ENCODE data around the gene CLCN5. TPM values are rescaled to one million over a fixed set of nuclear protein-coding genes. Genes with fewer than 3 reads are reported as not detected.
A peak's percentile ranks its signal among the peaks of the same experiment; 100 is the strongest.

Gene CLCN5
- total and polyA plus RNA-seq, 2 experiments from 2014 or later = 1.8 to 2.9 TPM

DNA sequence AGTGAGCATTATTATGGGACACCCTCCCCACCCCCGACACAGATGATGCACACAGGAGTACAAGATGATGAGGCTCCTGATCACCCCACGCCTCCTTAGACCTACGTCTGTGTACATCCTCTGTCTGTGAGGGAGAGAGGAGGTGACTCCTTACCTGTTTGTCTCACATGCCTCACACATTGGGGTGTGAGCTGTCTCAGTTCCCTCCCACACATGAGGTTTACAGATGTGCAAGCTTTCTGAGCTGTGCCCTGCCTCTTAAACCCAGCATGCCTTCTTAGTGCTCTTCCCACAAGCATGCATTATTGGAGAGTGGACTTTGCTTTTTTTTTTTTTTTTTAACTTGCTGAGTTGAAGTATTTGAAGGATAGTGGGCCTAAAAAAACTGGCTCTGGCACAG is 76.7 kb downstream of the CLCN5 start:
- 20 to 74% methylated on average over 1 to 3 of the region's 3 CpGs for WGBS, 2 experiments (ENCODE audit: low coverage in 1 of 2, low lambda C conversion rate in 2 of 2, missing lambda C conversion rate in 2 of 2)
- no peaks in the 10 kb centered on the region for H3K9me2 ChIP-seq (ENCODE audit: insufficient read depth)
- H2AFZ ChIP-seq = no peak overlapping the region
- no peaks in the 10 kb centered on the region for H3K36me3 ChIP-seq (ENCODE audit: low read depth)
- H3K9me3 ChIP-seq (ENCODE audit: low read depth) = no peaks in the 10 kb centered on the region
- no peaks in the 10 kb centered on the region for H4K20me1 ChIP-seq (ENCODE audit: insufficient read depth)
- peak; percentile 15 for DNase-seq
- no peaks in the 10 kb centered on the region for H3K79me2 ChIP-seq (ENCODE audit: insufficient read depth)
- peaks cover 11% of the 10 kb centered on the region; the same call in 1 of the 2 replicates for H3K4me1 ChIP-seq (ENCODE audit: insufficient read depth)
- in situ Hi-C loops (cut with MboI) = no loop called here
- no peak for TF ChIP-seq EZH2 (IDR thresholded peaks at IDR 0.05; ENCODE audit: insufficient read depth, poor library complexity, severe bottlenecking)
- TF ChIP-seq EZH2phosphoT487 (IDR thresholded peaks at IDR 0.05; ENCODE audit: insufficient read depth, low read depth) = no peak
- no peak overlapping the region for H3K27ac ChIP-seq
- peaks cover 23% of the 10 kb centered on the region for H3F3A ChIP-seq (ENCODE audit: insufficient read depth)
- no peaks in the 10 kb centered on the region for H3K27me3 ChIP-seq (replicated peaks; ENCODE audit: insufficient read depth)
- H3K9ac ChIP-seq = no peak overlapping the region
- H3K4me2 ChIP-seq (ENCODE audit: unreplicated experiment) = no peak overlapping the region
- no peak overlapping the region for H3K4me3 ChIP-seq

DNA sequence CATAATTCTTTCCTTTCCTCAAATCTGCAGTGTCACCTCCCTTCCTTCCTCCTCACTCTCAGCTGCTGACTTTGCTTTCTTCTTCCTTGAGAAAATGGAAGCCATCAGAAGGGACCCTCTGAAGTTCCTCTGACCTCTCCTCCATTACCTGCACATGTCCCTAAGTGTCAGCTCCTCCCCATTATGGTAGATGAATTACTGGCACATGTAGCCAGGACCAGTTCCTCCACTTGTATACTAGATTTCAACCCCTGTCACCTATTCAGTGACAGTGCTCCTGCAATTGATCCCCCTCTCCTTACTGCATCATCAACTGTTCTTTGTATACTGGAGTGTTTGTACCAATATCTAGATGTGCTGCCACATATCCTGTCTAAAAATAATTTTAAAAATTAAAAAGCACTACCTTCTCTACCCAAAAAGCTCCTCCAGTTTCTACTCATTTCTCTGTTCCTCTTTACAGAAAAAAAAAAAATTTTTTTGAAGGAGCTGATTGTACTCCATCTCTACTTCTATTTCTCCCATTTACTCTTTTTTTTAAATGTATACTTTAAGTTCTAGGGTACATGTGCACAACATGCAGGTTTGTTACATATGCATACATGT is 78.6 kb downstream of the CLCN5 start:
- no peaks in the 10 kb centered on the region for H3K9me2 ChIP-seq (ENCODE audit: insufficient read depth)
- H3K9me3 ChIP-seq (ENCODE audit: low read depth) = no peaks in the 10 kb centered on the region
- no peak overlapping the region for H3K9ac ChIP-seq
- in situ Hi-C loops (cut with MboI) = no loop called here
- H3K4me3 ChIP-seq = no peak overlapping the region
- TF ChIP-seq EZH2 (IDR thresholded peaks at IDR 0.05; ENCODE audit: insufficient read depth, poor library complexity, severe bottlenecking) = no peak
- TF ChIP-seq EZH2phosphoT487 (IDR thresholded peaks at IDR 0.05; ENCODE audit: insufficient read depth, low read depth) = no peak
- H3K27ac ChIP-seq = no peak overlapping the region
- no peak for DNase-seq
- H3K79me2 ChIP-seq (ENCODE audit: insufficient read depth) = no peaks in the 10 kb centered on the region
- no peak overlapping the region for H2AFZ ChIP-seq
- H3F3A ChIP-seq (ENCODE audit: insufficient read depth) = peaks cover 5% of the 10 kb centered on the region
- H4K20me1 ChIP-seq (ENCODE audit: insufficient read depth) = no peaks in the 10 kb centered on the region
- H3K4me2 ChIP-seq (ENCODE audit: unreplicated experiment) = no peak overlapping the region
- H3K36me3 ChIP-seq (ENCODE audit: low read depth) = no peaks in the 10 kb centered on the region
- H3K27me3 ChIP-seq (replicated peaks; ENCODE audit: insufficient read depth) = no peaks in the 10 kb centered on the region
- 0 out of 2 replicates have a peak, but pooled peaks cover under 1% of the 10 kb centered on the region for H3K4me1 ChIP-seq (ENCODE audit: insufficient read depth)

DNA sequence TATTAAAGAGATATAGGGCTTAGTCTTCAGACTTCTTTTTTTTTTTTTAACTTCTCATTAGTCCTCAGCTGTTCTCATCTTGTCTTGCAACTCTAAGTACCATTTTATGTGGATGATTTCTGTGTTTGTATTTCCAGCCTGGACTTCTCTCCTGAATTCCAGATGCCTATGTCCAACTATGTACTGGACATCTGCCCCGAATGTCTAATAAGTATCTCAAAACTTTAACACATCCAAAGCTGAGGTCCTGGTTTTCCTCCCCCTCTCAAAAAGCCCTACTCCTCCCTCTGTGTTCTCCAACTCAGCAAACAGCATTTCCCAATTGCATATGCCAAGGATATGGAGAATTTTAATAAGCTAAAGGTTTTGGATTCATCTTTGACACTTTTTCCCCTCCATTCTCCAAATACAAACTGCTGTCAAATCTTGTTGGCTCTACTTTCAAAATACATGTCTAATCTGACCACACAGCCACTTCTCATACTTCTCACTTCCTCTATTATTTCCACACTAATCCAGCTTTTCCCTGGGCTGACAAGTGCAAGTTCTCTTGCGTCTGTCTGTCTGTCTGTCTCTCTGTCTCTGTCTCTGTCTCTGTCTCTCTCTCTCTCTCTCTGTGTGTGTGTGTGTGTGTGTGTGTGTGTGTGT is 79.8 kb downstream of the CLCN5 start:
- Histone ChIP-seq H3F3A (ENCODE audit: insufficient read depth) (no peaks in the 10 kb centered on the region), H3K9me3 (ENCODE audit: low read depth) (no peaks in the 10 kb centered on the region), H3K36me3 (ENCODE audit: low read depth) (no peaks in the 10 kb centered on the region), H3K79me2 (ENCODE audit: insufficient read depth) (no peaks in the 10 kb centered on the region), H3K9ac (no peak overlapping the region), H3K27me3 (replicated peaks; ENCODE audit: insufficient read depth) (no peaks in the 10 kb centered on the region), H3K4me3 (no peak overlapping the region), H3K9me2 (ENCODE audit: insufficient read depth) (no peaks in the 10 kb centered on the region), H2AFZ (no peak overlapping the region), H3K4me1 (ENCODE audit: insufficient read depth) (no peaks in the 10 kb centered on the region), H4K20me1 (ENCODE audit: insufficient read depth) (no peaks in the 10 kb centered on the region), H3K4me2 (ENCODE audit: unreplicated experiment) (no peak overlapping the region), H3K27ac (no peak overlapping the region)
- no peak for DNase-seq
- in situ Hi-C loops (cut with MboI) = no loop called here
- TF ChIP-seq EZH2phosphoT487 (IDR thresholded peaks at IDR 0.05; ENCODE audit: insufficient read depth, low read depth) = no peak
- no peak for TF ChIP-seq EZH2 (IDR thresholded peaks at IDR 0.05; ENCODE audit: insufficient read depth, poor library complexity, severe bottlenecking)
- 14 to 19% methylated on average over 2 of the region's 2 CpGs for whole genome bisulfite sequencing, 2 experiments (ENCODE audit: low coverage in 1 of 2, low lambda C conversion rate in 2 of 2, missing lambda C conversion rate in 2 of 2)

DNA sequence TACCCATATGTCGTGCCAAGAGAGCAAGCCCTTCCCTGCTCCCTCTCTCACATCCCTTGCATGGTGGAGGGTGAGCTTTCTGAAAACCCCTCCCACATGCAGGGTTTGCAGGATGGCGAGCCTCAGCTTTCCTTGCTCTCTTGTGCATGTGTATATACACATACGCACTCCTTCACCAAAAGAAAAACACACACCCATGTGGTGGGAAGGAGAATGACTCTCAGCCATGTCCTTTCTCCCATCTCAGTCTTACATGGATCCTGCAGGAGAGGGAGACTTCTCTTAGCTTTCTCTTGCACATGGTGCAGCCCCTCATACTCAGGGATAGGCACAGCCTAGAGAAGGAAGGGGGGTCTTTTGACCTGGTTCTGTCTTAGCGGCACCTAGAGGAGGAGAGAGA is 81.1 kb downstream of the CLCN5 start:
- DNase-seq = no peak
- in situ Hi-C loops (cut with MboI) = no loop called here
- 94 to 100% methylated on average over 4 of the region's 4 CpGs for WGBS, 2 experiments (ENCODE audit: low coverage in 1 of 2, low lambda C conversion rate in 2 of 2, missing lambda C conversion rate in 2 of 2)

More for the DNA sequence above, 81.1 kb downstream of the CLCN5 start:
- TF ChIP-seq EZH2phosphoT487 (IDR thresholded peaks at IDR 0.05; ENCODE audit: insufficient read depth, low read depth) = no peak
- TF ChIP-seq EZH2 (IDR thresholded peaks at IDR 0.05; ENCODE audit: insufficient read depth, poor library complexity, severe bottlenecking) = no peak
- Histone ChIP-seq H4K20me1 (ENCODE audit: insufficient read depth) (no peaks in the 10 kb centered on the region), H3F3A (ENCODE audit: insufficient read depth) (no peaks in the 10 kb centered on the region), H3K27ac (no peak overlapping the region), H2AFZ (no peak overlapping the region), H3K9ac (no peak overlapping the region), H3K4me1 (ENCODE audit: insufficient read depth) (no peaks in the 10 kb centered on the region), H3K9me2 (ENCODE audit: insufficient read depth) (no peaks in the 10 kb centered on the region), H3K36me3 (ENCODE audit: low read depth) (no peaks in the 10 kb centered on the region), H3K27me3 (replicated peaks; ENCODE audit: insufficient read depth) (no peaks in the 10 kb centered on the region), H3K79me2 (ENCODE audit: insufficient read depth) (no peaks in the 10 kb centered on the region), H3K9me3 (ENCODE audit: low read depth) (no peaks in the 10 kb centered on the region), H3K4me2 (ENCODE audit: unreplicated experiment) (no peak overlapping the region), H3K4me3 (no peak overlapping the region)
